ENCODE data around the gene DYRK1B. TPM values are rescaled to one million over a fixed set of nuclear protein-coding genes. Genes with fewer than 3 reads are reported as not detected.

DYRK1B gene
- total RNA-seq, 1 donor from 2014 or later: 7.8 TPM

- Histone ChIP-seq H3K79me2 (ENCODE audit: low read depth) (no peaks in the 10 kb centered on the region), H3K4me2 (no peak overlapping the region), H3K9ac (no peak overlapping the region), H3K4me1 (peaks cover 8% of the 10 kb centered on the region), H2AFZ (replicated peaks) (no peak overlapping the region), H3K27ac (no peak overlapping the region), H3K9me3 (ENCODE audit: low read depth) (no peaks in the 10 kb centered on the region), H3K36me3 (no peaks in the 10 kb centered on the region), H3F3A (ENCODE audit: low read depth) (no peaks in the 10 kb centered on the region), H3K27me3 (no peaks in the 10 kb centered on the region), H4K20me1 (ENCODE audit: low read depth) (no peaks in the 10 kb centered on the region), H3K4me3 (no peak overlapping the region)
- no peak overlapping the region for H3K27ac Mint-ChIP-seq
- no peaks in the 10 kb centered on the region for H3K9me3 Mint-ChIP-seq
- peaks cover 9% of the 10 kb centered on the region for H3K4me1 Mint-ChIP-seq
- H3K27me3 Mint-ChIP-seq (ENCODE audit: insufficient read depth, low read depth): peaks cover 5% of the 10 kb centered on the region
- TF ChIP-seq EZH2phosphoT487 (IDR thresholded peaks at IDR 0.05): no peak
- TF ChIP-seq CTCF (IDR thresholded peaks at IDR 0.05): no peak
- TF ChIP-seq EZH2 (IDR thresholded peaks at IDR 0.05): no peak
- H3K4me3 Mint-ChIP-seq: no peak overlapping the region
- no peak for DNase-seq (ENCODE audit: low spot score)
- H3K36me3 Mint-ChIP-seq: no peaks in the 10 kb centered on the region
Measured at GRCh38 chr19:39865953-39866352, 32.0 kb upstream of the DYRK1B start.

- H3K27me3 Mint-ChIP-seq (ENCODE audit: insufficient read depth, low read depth): peaks cover 5% of the 10 kb centered on the region
- TF ChIP-seq EZH2 (IDR thresholded peaks at IDR 0.05) (no peak), CTCF (IDR thresholded peaks at IDR 0.05) (no peak), EZH2phosphoT487 (IDR thresholded peaks at IDR 0.05) (no peak)
Measured at GRCh38 chr19:39865186-39865585, 31.2 kb upstream of the DYRK1B start.

GRCh38 chr19:39864118-39864517, 30.2 kb upstream of the DYRK1B start:
- no peaks in the 10 kb centered on the region for H3K36me3 Mint-ChIP-seq
- H3K9me3 Mint-ChIP-seq: no peaks in the 10 kb centered on the region
- no peak overlapping the region for H3K4me2 ChIP-seq
- H3K27me3 Mint-ChIP-seq (ENCODE audit: insufficient read depth, low read depth): peaks cover 2% of the 10 kb centered on the region
- H3K27me3 ChIP-seq: no peaks in the 10 kb centered on the region
- H3F3A ChIP-seq (ENCODE audit: low read depth): no peaks in the 10 kb centered on the region
- no peak for TF ChIP-seq EZH2phosphoT487 (IDR thresholded peaks at IDR 0.05)
- TF ChIP-seq CTCF (IDR thresholded peaks at IDR 0.05): no peak
- TF ChIP-seq EZH2 (IDR thresholded peaks at IDR 0.05): no peak
- H3K36me3 ChIP-seq: no peaks in the 10 kb centered on the region
- H3K27ac Mint-ChIP-seq: no peak overlapping the region
- H3K9ac ChIP-seq: no peak overlapping the region
- peaks cover 2% of the 10 kb centered on the region for H3K4me1 Mint-ChIP-seq
- H3K9me3 ChIP-seq (ENCODE audit: low read depth): no peaks in the 10 kb centered on the region
- no peaks in the 10 kb centered on the region for H3K79me2 ChIP-seq (ENCODE audit: low read depth)
- H3K4me1 ChIP-seq: no peaks in the 10 kb centered on the region
- no peak overlapping the region for H3K4me3 Mint-ChIP-seq
- H4K20me1 ChIP-seq (ENCODE audit: low read depth): no peaks in the 10 kb centered on the region
- no peak overlapping the region for H3K4me3 ChIP-seq
- no peak overlapping the region for H2AFZ ChIP-seq (replicated peaks)
- H3K27ac ChIP-seq: no peak overlapping the region
- DNase-seq (ENCODE audit: low spot score): no peak

More at GRCh38 chr19:39865186-39865585, 31.2 kb upstream of the DYRK1B start:
- no peak overlapping the region for H3K4me3 Mint-ChIP-seq
- no peak overlapping the region for H3K9ac ChIP-seq
- H3K9me3 ChIP-seq (ENCODE audit: low read depth): no peaks in the 10 kb centered on the region
- H2AFZ ChIP-seq (replicated peaks): no peak overlapping the region
- H3K4me2 ChIP-seq: no peak overlapping the region
- H3K27ac ChIP-seq: no peak overlapping the region
- H3K27me3 ChIP-seq: no peaks in the 10 kb centered on the region
- H3K4me1 Mint-ChIP-seq: peaks cover 7% of the 10 kb centered on the region
- H3K4me3 ChIP-seq: no peak overlapping the region
- H3F3A ChIP-seq (ENCODE audit: low read depth): no peaks in the 10 kb centered on the region
- H3K79me2 ChIP-seq (ENCODE audit: low read depth): no peaks in the 10 kb centered on the region
- no peaks in the 10 kb centered on the region for H3K36me3 Mint-ChIP-seq
- no peak overlapping the region for H3K27ac Mint-ChIP-seq
- peaks cover 5% of the 10 kb centered on the region for H3K4me1 ChIP-seq
- no peak for DNase-seq (ENCODE audit: low spot score)
- no peaks in the 10 kb centered on the region for H4K20me1 ChIP-seq (ENCODE audit: low read depth)
- no peaks in the 10 kb centered on the region for H3K9me3 Mint-ChIP-seq
- H3K36me3 ChIP-seq: no peaks in the 10 kb centered on the region

Data from neural progenitor cell (in vitro differentiated cells).